ENCODE data around the gene IL1R1.
"Not testable (repeated sequence)": the region's sequence is repeated elsewhere in the genome, so short reads cannot be mapped to it uniquely, and the experiment has no call there.

The IL1R1 gene

DNA sequence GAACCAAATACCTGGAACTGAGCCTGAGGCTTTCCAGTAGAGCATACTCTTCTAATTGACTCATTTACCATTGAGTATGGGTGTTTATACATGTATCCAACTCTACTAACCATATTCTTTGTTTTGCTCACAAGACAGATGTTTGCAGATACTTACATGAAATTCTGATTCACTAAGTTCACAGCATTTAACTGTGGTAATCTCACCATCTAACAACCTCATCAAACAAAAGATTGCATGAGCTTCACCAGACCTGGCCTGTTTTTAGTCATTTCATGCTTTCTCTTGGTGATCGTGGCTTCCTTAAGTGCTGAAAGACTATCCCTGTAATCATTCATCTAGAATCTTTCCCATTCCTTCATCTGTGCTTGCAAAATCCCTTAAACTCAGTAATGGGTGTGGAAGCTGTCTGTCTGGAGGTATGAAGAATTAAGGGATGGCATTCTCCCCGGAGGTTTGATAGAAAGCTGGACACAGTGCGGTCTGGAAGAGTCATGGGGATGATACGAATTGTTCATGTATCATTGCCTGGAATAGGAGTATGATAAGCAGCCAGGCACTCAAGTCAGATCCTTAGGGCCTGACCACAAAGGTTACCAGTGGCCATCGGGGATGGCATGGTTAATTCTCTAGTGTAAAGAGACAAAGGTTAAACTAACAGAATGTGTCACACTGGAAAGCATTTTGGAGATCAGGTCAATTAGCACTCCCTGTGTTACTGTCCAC lies 42.0 kb upstream of the IL1R1 start:
- peak; percentile 67 for DNase-seq (ENCODE audit: low read depth, low spot score)
- H3K4me3 ChIP-seq (ENCODE audit: low read depth, low read length) = no peak overlapping the region
- in situ Hi-C loops (cut with HindIII; ENCODE audit: low sequenced_read_pairs) = no loop called here
- TF ChIP-seq CTCF (IDR thresholded peaks at IDR 0.05; ENCODE audit: low read depth, low read length) = no peak

- no peak overlapping the region for H3K4me3 ChIP-seq (ENCODE audit: low read depth, low read length)
- no peak for DNase-seq (ENCODE audit: low read depth, low spot score)
- no peak for TF ChIP-seq CTCF (IDR thresholded peaks at IDR 0.05; ENCODE audit: low read depth, low read length)
- in situ Hi-C loops (cut with HindIII; ENCODE audit: low sequenced_read_pairs) = no loop called here
Observed at GRCh38 chr2:102101097-102101848, 41.3 kb upstream of the IL1R1 start.

DNA sequence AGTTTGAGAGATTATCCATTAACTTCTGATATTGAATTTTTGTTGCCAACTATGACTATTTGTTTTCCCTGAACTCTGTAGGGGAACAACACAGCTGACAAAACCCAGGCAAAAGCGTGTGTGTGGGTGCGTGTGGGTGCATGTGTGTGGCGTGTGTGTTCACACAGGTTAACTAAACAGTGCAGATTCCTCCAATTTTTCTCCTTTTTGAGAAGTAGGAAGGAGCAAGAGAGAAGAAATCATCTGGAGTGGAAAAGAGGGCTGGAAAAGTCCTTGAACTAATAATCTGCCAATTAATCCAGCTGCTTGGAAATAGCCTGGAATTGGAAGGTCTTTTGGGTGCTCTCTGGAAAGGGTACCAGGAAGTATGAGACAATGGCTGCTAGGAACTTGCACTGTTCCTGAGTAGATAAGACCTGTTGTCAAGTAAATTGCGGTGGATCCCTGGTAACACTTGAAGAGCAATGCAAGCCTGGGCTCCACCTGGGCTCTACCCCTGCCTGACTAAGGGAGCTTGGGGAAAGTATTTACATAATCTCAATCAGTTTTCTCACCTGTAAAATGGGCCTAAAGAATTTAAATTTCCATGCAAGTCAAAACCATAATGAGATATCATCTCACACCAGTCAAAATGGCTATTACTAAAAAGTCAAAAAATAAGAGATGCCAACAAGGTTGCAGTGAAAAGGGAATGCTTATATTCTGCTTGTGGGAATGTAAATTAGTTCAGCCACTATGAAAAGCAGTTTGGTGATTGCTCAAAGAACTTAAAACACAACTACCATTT lies 40.5 kb upstream of the IL1R1 start:
- in situ Hi-C loops (cut with HindIII; ENCODE audit: low sequenced_read_pairs) = no loop called here
- TF ChIP-seq CTCF (IDR thresholded peaks at IDR 0.05; ENCODE audit: low read depth, low read length) = no peak
- H3K4me3 ChIP-seq (ENCODE audit: low read depth, low read length) = no peak overlapping the region
- no peak for DNase-seq (ENCODE audit: low read depth, low spot score)

DNA sequence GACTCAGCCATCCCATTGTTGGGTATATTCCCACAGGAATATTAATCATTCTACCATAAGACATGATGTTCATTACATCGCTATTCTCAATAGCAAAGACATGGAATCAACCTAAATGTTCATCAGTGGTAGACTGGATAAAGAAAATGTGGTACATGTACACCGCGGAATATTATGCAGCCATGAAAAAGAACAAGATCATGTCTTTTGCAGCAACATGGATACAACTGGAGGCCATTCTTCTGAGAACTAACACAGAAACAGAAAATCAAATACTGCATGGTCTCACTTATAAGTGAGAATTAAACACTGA lies 40.0 kb upstream of the IL1R1 start:
- H3K4me3 ChIP-seq (ENCODE audit: low read depth, low read length); DNase-seq (ENCODE audit: low read depth, low spot score); in situ Hi-C loops (cut with HindIII; ENCODE audit: low sequenced_read_pairs): not testable (repeated sequence)

DNA sequence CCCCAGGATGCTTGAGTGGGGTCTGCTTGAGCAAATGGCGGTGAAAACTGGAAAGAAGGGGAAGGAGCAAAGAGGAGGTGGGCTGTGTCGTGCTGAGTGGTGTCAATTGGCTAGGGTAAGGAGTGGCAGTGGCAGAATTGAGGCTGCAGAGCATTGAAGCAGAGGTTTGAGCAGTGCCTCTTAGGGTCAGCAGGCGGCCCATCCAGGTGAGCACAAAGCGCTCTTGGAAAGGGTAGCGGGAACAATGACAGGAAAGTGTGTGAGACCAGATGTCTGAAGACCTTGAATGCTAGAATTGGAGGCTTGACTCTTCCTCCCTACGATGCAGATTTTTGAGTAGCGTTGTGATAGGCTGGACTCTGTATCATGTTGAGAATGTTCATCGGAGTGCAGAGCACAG lies 39.3 kb upstream of the IL1R1 start:
- no peak for TF ChIP-seq CTCF (IDR thresholded peaks at IDR 0.05; ENCODE audit: low read depth, low read length)
- DNase-seq (ENCODE audit: low read depth, low spot score) = no peak
- in situ Hi-C loops (cut with HindIII; ENCODE audit: low sequenced_read_pairs) = no loop called here
- H3K4me3 ChIP-seq (ENCODE audit: low read depth, low read length) = no peak overlapping the region

- peak overlapping the region; percentile 32 for H3K4me3 ChIP-seq (ENCODE audit: low read depth, low read length)
- no peak for TF ChIP-seq CTCF (IDR thresholded peaks at IDR 0.05; ENCODE audit: low read depth, low read length)
- DNase-seq (ENCODE audit: low read depth, low spot score) = peak; percentile 89
- in situ Hi-C loops (cut with HindIII; ENCODE audit: low sequenced_read_pairs) = no loop called here
Observed at GRCh38 chr2:102103992-102104871, 38.3 kb upstream of the IL1R1 start.
